ENCODE data around the gene HNRNPA2B1.
"Not testable (repeated sequence)": the region's sequence is repeated elsewhere in the genome, so short reads cannot be mapped to it uniquely, and the experiment has no call there.

The HNRNPA2B1 gene

DNA sequence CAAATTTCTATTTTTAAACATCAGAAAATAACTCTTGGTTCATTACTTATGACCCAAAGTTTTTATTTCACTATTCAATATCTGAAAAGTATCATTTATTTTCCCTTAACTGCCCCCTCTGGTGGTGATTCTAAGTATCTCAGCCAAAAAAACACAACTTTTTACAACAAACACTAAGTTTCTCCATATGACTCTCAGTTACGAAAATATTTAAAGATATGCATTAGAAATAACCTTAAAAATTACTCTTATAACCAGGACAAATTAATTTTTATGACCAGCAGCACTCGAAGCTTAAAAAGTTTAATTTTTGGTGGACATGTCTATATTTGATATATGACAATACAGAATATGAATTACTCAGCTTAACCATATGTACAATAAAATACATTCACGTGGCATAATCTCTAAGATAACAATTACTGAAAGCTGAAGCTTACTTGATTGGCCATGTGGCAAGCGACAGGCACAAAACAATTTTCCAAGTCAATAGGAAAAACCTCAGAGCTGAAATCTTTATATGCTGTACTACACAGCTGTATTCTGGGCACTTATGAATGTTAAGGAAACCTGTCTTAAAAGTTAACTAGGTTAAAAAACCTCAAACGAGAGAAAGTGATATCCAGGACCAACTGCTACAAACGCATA, 2.3 kb downstream of the HNRNPA2B1 start:
- DNase-seq (ENCODE audit: low read depth) = no peak

DNA sequence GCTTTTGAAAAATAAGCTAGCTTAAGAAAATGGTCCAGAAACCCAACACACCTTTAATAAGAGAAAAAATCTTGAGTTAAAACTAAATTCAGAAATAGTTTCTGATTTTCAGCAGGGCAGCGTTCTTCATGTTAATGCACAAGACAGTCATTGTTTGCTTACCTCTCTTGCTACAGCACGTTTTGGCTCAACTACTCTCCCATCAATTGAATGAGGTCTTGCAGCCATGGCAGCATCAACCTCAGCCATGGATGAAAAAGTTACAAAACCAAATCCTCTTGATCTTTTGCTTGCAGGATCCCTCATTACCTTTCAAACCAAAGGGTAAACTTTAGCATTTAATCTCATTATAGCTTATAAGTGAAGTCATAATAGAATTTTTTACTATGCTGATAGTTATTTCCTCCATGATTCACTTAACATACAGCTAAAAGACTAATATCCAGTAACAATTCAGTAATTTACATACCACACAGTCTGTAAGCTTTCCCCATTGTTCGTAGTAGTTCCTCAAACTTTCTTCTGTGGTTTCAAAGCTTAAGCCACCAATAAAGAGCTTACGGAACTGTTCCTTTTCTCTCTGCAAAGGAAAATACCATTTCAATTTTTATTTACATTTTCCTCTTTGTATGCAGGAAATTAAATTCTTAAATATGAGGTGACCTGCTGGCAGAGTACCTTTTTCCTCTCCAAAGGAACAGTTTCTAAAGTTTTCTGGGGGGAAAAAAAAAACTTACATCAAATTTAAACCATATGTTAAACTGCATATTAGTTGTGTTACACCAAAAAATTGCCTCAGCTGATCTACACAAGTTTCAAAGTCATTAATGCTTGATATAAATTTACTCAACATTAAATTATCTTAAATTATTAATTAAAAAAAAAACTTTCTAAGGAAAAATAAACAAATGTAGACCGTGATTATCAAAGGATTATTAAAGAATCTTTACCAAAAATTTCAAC, 3.1 kb downstream of the HNRNPA2B1 start:
- DNase-seq (ENCODE audit: low read depth) = no peak

DNA sequence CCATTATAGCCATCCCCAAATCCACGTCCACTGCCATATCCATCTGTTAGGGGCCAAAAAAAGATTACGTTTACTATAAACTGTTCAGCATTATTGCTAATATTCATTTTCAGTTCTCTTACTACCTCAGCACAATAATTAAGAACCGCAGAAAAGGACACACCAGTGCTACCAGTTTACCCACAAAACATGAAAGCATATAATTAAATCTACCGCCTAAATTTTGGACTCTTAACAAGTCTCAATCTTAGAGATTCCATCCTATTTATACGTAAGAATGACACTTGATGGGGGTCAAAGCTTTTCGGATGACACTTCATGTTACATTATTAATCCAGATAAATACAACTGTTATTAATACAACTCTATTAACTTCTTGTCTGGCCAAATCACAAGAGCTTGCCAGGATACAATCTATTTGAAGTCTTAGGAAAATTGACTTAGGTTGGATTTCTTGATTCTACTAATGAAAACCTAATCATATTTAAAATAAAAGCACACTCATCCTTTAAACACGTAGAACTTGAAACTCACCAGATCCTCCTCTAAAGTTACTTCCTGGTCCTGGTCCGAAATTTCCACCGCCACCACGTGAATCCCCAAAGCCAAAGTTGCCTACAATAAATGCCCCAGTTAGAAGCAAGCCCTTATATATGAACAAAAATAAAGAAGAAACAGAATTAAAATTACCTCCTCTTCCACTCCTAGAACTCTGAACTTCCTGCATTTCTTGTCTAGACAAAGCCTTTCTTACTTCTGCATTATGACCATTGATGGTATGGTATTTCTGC, 4.5 kb downstream of the HNRNPA2B1 start:
- DNase-seq (ENCODE audit: low read depth) = no peak

DNA sequence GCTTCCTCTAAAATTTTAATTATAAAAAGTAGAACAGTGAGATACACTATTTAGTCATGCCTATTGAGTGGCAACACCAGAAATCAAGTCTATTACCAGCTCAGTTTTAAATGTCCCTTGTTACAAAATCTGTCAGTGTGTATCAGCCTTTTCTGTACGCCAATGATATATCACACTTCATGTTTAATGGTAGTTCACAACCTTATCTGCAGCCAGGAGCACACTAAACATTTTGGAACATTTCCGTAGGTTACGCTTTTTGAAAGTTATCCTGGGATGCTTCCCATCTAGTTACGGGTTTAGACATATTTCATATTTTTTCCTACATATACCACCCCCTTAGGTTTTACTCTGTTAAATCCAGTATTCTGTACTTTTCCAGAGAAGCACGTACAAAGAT, 5.4 kb downstream of the HNRNPA2B1 start:
- DNase-seq (ENCODE audit: low read depth) = no peak

DNA sequence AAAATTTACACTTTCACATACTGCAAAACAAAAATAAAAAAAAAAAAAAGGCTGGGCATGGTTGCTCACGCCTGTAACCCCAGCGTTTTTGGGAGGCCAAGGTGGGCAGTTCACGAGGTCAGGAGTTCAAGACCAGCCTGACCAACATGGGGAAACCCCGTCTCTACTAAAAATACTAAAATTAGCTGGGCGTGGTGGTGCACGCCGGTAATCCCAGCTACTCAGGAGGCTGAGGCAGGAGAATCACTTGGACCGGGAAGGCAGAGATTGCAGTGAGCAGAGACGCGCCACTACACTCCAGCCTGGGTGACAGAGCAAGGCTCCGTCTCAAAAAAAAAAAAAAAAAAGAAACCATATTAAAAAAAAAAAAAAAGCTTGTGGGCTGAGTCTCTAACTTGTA, 5.8 kb downstream of the HNRNPA2B1 start:
- DNase-seq (ENCODE audit: low read depth) = not testable (repeated sequence)

DNA sequence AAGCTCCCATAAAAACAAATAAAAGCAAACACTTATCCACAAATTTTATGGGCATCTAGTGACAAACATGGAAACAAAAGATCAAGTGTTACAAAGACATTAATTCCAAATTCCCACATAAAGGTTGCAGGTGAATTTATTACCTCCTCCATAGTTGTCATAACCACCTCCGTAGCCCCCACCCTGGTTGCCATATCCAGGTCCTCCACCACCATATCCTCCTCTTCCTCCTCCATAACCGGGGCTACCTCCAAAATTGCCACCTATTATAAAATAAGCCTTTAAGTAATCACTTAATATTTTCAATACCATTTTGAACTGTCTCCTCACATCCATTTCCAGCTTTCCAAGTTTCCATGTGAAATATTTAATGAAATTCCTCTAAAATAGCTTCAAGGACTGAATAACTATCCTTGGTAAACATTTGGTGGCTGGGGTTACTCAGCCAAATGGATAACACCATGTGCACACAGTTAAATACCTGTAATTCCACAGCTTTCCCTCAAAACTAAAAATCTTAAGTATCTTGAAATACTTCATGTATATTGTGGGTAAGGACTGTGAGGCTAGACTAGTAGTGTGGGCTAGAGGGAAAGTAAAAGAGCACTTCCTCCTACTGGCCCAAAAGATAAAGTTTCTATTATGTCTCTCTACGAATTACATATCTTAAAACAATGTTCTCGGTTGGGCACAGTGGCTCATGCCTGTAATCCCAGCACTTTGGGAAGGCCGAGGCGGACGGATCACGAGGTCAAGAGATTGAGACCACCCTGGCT, 6.9 kb downstream of the HNRNPA2B1 start:
- no peak for DNase-seq (ENCODE audit: low read depth)

DNA sequence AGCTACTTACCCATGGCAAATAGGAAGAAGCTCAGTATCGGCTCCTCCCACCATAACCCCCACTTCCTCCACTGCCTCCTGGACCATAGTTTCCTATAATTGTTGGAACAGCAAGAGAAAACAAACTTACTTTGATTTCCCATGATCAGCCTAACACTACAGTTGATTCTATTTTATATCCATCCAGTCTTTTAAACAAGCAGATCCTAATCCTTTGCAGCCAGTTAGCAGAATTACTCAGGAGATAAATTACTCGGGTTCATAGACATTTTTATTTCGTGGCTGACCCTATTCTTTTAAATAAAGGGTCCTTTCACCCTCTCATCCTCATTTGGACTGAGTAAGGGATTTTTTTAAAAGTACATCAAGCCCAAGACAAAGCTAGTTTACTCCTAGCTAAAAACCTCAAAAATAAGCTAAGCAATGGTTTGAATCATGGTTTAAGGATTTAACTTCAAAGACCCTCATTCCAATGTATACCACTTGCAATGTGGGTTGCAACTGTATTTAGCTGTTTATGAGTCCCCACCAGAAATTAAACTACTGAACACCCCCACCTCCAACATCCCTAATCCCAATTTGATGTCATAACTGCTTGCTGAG, 8.0 kb downstream of the HNRNPA2B1 start:
- DNase-seq (ENCODE audit: low read depth) = no peak

DNA sequence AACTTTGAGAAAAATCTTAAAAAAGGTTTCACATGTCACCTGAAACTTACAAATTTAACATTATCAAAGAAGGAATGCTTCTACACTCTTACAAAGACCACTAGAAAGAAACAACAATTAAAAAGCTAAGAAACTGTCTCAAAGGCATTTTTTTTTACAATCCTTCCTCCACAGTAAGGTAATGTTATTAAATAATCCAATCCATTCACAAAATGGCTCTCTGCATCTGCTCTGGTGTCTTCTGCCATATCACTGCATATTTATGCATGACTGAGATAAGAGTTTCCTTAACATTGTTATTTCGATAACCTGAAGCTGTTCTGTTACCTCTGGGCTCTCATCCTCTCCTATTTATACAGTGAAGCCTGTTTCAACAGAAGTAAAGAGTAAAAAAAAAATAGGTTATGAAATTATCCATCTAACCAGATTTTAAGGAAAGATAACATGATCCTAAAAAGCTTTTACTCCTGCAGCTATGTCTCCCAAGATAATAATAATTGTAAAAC, 8.5 kb downstream of the HNRNPA2B1 start:
- DNase-seq (ENCODE audit: low read depth) = no peak

DNA sequence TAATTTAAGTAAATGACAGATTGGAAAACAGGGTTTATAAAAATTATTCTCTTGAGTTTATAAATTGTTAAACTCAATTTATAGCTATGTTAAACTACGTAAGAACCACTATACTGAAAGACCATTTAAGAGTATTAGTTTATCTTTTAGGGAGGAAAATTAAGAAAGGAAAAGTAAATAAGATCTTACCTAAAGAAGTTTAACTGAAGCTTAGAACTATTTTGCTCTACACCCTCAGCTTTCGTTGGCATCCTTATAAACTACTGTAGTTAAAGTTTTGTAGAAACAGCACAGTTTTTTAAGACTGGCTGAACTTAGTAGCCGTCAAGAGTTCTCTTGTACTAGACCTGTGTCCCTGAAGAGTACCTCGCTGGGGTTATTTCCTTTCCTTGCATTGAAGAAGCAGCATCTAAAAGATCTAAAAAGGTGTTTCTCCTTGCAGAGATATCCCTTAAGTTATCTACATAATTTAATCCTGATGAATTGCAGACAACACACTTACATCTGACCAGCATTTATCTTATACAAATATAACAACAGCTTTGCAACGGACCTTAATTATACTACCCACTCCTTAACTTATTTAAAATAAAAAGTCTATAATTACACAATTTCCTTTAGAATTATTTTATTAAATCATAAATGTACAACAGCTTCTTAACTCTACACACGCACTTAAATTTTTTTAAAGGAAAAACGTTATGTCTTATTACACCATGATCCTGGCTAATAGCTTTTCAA, 9.1 kb downstream of the HNRNPA2B1 start:
- DNase-seq (ENCODE audit: low read depth) = no peak

DNA sequence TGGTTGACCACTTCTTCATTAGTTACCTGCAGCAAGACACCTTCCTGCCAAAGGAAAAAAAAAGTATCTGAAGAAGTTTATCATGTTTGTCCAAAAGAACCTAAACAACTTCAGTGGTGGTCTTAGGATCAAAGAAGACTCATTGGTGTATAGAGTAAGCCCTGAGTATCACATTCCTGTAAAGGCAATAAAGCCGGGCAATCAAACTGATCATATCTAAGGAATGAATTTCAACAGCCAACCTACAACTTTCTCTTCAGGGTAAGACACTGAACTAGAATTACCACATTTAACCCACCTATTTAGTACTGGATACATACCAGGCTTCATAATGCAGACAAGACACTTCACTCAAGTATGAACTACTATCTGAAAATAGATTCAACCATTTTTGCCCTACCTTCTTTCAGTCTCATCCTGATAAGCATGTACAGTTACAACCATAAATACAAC, 10.1 kb downstream of the HNRNPA2B1 start:
- DNase-seq (ENCODE audit: low read depth) = no peak

DNA sequence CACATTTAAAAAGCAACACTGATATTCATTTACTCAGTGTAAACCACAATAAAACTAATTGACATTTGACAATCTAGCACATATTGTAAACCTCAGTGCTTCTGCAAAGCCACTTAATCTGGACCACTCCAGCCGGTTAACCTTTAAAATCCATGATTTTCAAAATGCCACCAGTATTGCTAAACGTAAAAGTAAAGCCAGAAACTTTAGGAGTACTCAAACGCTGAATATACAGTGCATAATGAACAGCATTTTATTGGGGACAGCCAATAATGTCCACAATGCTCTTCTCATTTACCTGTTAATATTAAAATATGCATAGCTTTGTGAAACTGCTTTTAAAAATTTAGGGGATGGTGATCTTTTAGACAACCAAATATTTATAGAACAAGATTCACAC, 10.8 kb downstream of the HNRNPA2B1 start:
- no peak for DNase-seq (ENCODE audit: low read depth)

DNA sequence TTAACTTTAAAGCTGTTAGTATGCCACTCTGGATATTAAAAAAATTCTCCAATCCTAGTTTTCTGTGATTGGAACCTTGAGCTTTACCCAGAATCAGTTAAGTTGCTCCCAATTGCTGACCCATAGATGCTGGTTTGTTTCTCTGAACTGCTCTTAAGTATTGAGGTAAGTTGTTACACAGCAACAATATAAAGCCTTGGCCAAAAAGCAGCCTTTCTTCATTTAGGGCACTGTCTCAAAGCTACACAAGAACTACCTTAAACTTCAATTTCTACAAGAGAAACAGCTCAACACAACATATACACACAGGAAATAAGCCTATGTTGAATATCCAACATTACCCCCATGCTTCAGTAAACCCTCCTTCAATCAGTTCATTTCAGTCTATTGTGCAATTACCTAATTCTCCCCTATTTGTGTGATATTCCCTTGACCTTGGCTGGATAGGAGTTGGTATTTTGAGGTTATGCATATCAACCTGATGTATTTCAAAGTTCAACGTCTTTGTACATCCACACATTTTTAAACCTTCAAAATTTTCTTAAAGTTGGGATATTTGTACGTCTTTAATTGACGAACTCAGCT, 11.5 kb downstream of the HNRNPA2B1 start:
- DNase-seq (ENCODE audit: low read depth) = no peak

DNA sequence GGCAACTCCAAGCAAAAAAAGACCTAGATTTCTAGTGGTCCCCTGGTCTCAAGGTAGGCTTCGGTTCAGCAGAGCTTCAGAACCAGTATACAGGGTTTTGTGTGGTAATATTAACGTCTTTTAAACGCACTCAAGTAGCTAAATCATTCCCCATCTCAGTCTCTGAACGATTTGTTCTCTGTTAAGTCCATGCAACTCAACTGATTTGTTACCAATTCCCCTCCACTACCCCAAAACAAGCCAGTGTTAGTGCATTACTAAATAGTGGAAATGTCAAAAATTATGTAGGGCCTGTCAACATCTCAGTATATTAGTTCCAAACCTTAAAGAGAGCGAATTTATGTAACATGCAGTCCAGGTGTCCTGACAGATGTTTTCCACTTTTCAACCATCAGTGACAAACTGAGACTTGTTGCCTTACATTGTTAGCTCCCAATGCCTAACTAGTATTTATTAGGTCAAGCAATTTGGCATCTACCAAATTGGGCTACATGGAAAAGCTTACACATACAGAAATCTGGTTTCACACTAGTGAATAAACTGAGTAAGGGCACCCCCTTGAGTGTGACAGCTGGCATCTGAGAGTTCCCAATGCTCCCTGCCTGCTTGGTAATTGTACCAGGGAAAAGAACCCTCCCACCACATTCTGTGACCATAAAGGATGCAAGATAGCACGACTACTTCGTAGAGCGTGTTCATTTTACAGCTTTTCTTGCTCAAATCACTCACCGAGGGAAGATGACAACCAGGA, 12.2 kb downstream of the HNRNPA2B1 start:
- no peak for DNase-seq (ENCODE audit: low read depth)

DNA sequence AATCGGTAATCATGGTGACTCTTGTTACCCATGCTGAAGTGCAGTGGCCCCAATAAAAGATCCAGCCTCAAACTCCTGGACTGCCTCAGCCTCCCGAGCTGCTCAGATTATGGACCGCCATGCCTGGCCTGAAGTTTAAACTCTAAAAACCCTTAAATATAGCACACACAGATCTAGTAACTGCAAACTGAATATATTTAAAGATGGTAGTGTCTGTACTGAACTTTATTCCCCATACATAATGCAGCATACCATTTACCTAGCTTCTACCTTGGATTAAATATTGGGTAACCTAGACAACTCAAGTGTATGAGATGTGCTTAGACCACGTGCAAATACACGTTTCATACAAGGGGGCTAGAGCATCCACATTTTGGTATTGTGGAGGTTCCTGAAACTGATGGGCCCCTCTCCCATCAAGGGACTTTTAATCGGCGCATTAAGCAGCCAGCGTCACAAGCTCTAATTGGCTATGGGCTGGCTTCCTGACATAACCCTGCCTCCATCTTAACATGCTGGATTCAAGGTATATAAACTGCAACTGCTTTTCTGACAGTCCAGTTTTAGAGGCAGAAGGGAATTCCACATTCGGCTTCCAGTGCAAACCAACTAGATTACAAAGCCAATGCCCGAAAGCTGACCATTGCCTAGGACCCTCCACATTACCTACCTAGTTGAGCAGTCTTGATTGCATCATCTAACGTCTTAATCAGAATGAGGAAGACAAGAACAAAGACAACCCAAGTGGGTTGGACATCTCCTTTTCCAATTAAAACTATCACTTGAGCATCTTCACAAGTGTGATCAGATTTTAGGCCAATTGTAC, 13.0 kb downstream of the HNRNPA2B1 start:
- no peak for DNase-seq (ENCODE audit: low read depth)

DNA sequence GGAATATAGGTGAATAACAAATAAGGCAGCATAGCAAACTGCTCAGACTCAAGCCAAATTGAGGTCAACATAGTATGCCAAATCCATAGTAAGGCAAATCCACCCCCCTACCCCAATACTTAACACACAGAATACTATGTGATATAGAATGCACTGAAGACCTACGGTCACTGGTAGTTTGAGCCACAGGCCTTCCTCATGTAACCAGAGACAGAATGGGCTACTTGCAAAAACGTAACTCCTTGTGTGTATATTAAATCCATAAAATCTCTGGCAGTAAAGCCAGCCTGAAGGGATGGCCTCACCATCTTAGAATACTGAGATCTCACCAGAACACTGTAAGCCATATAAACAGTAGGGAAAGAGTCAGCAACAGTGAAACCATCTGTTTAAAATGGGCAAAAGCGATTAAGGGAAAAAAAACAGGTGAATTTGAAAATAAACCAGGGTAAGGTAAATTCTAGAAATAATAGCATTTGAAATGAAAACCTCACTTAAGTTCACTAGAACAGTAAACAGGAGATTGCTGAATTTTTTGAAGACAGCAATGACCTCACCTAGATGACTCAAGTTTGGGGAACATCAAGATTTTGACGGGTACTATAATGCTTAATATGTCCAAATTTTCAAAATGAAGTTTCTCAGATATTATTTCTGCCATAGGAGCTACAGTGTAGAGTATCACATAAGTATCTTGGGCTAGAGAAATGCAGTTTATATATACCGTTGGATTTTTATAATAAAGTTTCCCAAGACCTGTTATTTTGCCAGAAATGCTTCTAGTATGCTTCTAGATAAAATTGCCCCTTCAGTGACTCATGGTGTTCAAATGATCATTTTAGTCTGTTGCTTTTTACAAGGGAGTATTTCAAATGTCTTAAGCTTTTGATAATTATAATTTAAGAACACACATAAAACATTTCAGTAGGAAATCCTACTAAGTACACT, 13.9 kb downstream of the HNRNPA2B1 start:
- no peak for DNase-seq (ENCODE audit: low read depth)

DNA sequence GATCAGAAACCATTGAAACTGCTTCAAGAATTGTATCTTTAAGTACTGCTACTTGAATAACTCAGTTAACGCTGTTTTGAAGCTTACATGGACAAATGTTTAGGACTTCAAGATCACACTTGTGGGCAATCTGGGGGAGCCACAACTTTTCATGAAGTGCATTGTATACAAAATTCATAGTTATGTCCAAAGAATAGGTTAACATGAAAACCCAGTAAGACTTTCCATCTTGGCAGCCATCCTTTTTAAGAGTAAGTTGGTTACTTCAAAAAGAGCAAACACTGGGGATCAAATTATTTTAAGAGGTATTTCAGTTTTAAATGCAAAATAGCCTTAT, 14.7 kb downstream of the HNRNPA2B1 start:
- DNase-seq (ENCODE audit: low read depth) = no peak

DNA sequence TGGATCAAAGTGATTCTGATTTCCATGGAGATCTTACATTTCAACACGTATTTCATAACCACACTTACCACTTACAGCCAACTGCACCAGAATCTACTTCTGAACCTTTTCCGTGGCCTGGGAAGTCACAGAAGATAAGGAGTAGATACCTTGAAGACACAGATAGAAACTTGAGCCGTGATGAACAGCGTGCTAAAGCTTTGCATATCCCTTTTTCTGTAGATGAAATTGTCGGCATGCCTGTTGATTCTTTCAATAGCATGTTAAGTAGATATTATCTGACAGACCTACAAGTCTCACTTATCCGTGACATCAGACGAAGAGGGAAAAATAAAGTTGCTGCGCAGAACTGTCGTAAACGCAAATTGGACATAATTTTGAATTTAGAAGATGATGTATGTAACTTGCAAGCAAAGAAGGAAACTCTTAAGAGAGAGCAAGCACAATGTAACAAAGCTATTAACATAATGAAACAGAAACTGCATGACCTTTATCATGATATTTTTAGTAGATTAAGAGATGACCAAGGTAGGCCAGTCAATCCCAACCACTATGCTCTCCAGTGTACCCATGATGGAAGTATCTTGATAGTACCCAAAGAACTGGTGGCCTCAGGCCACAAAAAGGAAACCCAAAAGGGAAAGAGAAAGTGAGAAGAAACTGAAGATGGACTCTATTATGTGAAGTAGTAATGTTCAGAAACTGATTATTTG, 15.3 kb downstream of the HNRNPA2B1 start:
- DNase-seq (ENCODE audit: low read depth) = no peak
